Nephron progenitor cell (in vitro differentiated cells): ENCODE results near the gene NUP93.
A peak's percentile ranks its signal among the peaks of the same experiment; 100 is the strongest.
"Not testable (repeated sequence)": the region's sequence is repeated elsewhere in the genome, so short reads cannot be mapped to it uniquely, and the experiment has no call there.

Experiments
- DNase-seq: peaks from one replicate; pipeline ENCODE4 v3.0.0; 2021
- H3K27ac Mint-ChIP-seq: 2 replicates; pipeline ENCODE4 v1.8.0; 2021; ENCODE audit warnings: mild to moderate bottlenecking, moderate library complexity, mixed read lengths
- H3K27me3 Mint-ChIP-seq: 2 replicates; pipeline ENCODE4 v1.8.0; 2021; ENCODE audit warnings: mild to moderate bottlenecking, low read depth, mixed read lengths; ENCODE audit not compliant: poor library complexity
- H3K36me3 Mint-ChIP-seq: 2 replicates; pipeline ENCODE4 v1.8.0; 2021; ENCODE audit warnings: low read depth, mixed read lengths
- H3K4me1 Mint-ChIP-seq: 2 replicates; pipeline ENCODE4 v1.8.0; 2021; ENCODE audit warnings: mixed read lengths
- H3K4me3 Mint-ChIP-seq: 2 replicates; pipeline ENCODE4 v1.8.0; 2021; ENCODE audit warnings: mild to moderate bottlenecking, moderate library complexity, mixed read lengths
- H3K9me3 Mint-ChIP-seq: 2 replicates; pipeline ENCODE4 v1.8.0; 2021; ENCODE audit warnings: mild to moderate bottlenecking, moderate library complexity, mixed read lengths
- TF ChIP-seq, protein P1 (sequence below): fragments of 200-600 bp; sonication (generic); IDR thresholded peaks from 2 replicates; pipeline ENCODE4 v1.5.0; 2021; ENCODE audit warnings: antibody characterized with exemption

NUP93 gene

GRCh38 chr16:56788435-56788834 lies 58.5 kb downstream of the NUP93 start:
- H3K4me3 Mint-ChIP-seq = no peak overlapping the region
- H3K36me3 Mint-ChIP-seq = no peaks in the 10 kb centered on the region
- H3K27ac Mint-ChIP-seq = no peak overlapping the region
- no peaks in the 10 kb centered on the region for H3K27me3 Mint-ChIP-seq
- no peak for DNase-seq
- TF ChIP-seq, protein P1, sequence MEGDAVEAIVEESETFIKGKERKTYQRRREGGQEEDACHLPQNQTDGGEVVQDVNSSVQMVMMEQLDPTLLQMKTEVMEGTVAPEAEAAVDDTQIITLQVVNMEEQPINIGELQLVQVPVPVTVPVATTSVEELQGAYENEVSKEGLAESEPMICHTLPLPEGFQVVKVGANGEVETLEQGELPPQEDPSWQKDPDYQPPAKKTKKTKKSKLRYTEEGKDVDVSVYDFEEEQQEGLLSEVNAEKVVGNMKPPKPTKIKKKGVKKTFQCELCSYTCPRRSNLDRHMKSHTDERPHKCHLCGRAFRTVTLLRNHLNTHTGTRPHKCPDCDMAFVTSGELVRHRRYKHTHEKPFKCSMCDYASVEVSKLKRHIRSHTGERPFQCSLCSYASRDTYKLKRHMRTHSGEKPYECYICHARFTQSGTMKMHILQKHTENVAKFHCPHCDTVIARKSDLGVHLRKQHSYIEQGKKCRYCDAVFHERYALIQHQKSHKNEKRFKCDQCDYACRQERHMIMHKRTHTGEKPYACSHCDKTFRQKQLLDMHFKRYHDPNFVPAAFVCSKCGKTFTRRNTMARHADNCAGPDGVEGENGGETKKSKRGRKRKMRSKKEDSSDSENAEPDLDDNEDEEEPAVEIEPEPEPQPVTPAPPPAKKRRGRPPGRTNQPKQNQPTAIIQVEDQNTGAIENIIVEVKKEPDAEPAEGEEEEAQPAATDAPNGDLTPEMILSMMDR = no peak
- H3K9me3 Mint-ChIP-seq = no peaks in the 10 kb centered on the region
- peaks cover 52% of the 10 kb centered on the region for H3K4me1 Mint-ChIP-seq

DNA sequence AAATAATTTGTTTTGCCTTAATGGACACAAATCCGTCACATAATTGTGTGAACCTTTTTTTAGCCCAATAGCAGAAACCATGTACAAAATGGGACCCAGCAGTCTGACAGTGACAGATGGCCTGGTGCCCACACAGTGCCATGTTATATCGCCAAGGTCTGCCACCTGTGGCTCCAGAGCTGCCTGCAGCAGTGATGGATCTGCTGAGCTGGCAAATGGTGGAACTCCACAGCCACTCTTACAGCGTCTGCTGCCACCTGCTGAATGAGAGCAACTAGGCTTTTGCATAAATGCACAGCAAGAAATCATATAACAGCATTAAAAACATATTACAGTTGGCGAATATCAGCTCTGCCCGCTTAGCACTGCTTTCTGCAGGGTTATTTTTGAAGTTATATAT lies 59.4 kb downstream of the NUP93 start:
- H3K27ac Mint-ChIP-seq = no peak overlapping the region

GRCh38 chr16:56792967-56793366 lies 63.0 kb downstream of the NUP93 start:
- H3K36me3 Mint-ChIP-seq = no peaks in the 10 kb centered on the region
- DNase-seq = no peak
- no peaks in the 10 kb centered on the region for H3K9me3 Mint-ChIP-seq
- no peak overlapping the region for H3K4me3 Mint-ChIP-seq
- peak overlapping the region; percentile 6 for H3K27ac Mint-ChIP-seq
- no peaks in the 10 kb centered on the region for H3K27me3 Mint-ChIP-seq
- TF ChIP-seq, protein P1 = no peak
- peaks cover 18% of the 10 kb centered on the region for H3K4me1 Mint-ChIP-seq

More for the DNA sequence above, 59.4 kb downstream of the NUP93 start:
- no peak overlapping the region for H3K4me3 Mint-ChIP-seq
- H3K4me1 Mint-ChIP-seq = peaks cover 48% of the 10 kb centered on the region
- no peaks in the 10 kb centered on the region for H3K27me3 Mint-ChIP-seq
- H3K9me3 Mint-ChIP-seq = no peaks in the 10 kb centered on the region
- H3K36me3 Mint-ChIP-seq = no peaks in the 10 kb centered on the region
- TF ChIP-seq, protein P1 = no peak
- no peak for DNase-seq

DNA sequence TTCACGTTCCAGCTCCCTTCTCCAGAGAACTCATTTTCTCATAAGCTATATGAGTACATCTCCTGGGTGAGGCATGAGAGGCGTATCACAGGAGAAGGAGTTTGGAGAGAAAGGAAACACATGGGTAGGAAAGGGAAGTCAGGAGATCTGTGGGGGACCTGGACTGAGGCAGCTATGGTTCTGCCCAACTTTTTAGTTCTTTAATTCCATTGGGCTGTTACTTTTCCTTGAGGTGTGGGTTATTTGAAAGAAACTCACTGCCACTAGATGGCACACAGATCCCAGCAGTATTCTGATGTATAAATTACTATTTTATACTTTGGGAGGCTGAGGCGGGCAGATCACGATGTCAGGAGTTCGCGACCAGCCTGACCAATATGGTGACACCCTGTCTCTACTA lies 63.6 kb downstream of the NUP93 start:
- no peaks in the 10 kb centered on the region for H3K9me3 Mint-ChIP-seq
- TF ChIP-seq, protein P1 = peak; percentile 15
- peaks cover 5% of the 10 kb centered on the region for H3K36me3 Mint-ChIP-seq
- DNase-seq = no peak
- H3K4me3 Mint-ChIP-seq = no peak overlapping the region
- peaks cover 13% of the 10 kb centered on the region for H3K4me1 Mint-ChIP-seq
- no peaks in the 10 kb centered on the region for H3K27me3 Mint-ChIP-seq
- no peak overlapping the region for H3K27ac Mint-ChIP-seq

DNA sequence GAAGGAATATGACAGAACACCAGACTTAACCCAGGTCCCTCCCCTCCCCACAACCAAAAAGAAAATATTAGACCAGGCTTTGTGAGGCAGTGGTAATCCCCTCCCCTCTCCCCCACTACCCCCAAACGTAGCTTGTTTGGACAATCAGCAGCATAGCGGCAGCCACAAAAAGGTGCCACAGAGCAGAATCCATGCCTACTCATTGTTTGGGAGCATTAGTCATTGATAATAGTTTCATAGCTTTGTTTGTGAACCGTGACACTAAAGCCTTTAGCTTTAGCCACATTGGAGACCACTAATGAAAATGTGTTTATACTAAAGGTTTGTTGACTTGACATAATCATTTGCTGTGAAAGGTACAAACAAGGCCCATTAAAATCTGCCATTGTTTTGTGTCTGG lies 65.1 kb downstream of the NUP93 start:
- TF ChIP-seq, protein P1 = no peak
- Mint-ChIP-seq H3K27me3 (no peaks in the 10 kb centered on the region), H3K27ac (no peak overlapping the region), H3K9me3 (no peaks in the 10 kb centered on the region), H3K4me3 (no peak overlapping the region), H3K4me1 (peaks cover 12% of the 10 kb centered on the region), H3K36me3 (peaks cover 5% of the 10 kb centered on the region)
- no peak for DNase-seq

DNA sequence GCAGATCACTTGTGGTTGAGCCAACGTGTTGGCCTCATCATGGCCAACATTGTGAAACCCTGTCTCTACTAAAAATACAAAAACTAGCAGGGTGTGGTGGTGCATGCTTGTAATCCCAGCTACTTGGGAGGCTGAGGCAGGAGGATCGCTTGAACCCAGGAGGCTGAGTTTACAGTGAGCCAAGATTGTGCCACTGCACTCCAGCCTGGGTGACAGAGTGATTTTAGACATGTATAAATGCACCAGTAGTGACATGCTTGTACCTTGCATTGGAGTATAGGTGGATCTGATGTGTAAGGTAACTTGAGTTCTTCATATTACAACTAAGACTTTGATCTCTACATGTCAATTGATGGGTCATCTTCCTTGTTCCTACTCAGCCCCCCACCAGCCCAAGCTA lies 67.1 kb downstream of the NUP93 start:
- not testable (repeated sequence) for H3K27me3 Mint-ChIP-seq, H3K36me3 Mint-ChIP-seq, H3K4me3 Mint-ChIP-seq, H3K27ac Mint-ChIP-seq, DNase-seq, H3K9me3 Mint-ChIP-seq
- H3K4me1 Mint-ChIP-seq = peaks cover 12% of the 10 kb centered on the region
